LNCAP (cell line): ENCODE results near the gene DBN1.

Experiments used
- TF ChIP-seq, protein P1 (sequence below): fragments of 450-650 bp; IDR thresholded peaks from 2 replicates; pipeline ENCODE4 v1.5.1; 2017; ENCODE audit warnings: mild to moderate bottlenecking

DBN1 gene

DNA sequence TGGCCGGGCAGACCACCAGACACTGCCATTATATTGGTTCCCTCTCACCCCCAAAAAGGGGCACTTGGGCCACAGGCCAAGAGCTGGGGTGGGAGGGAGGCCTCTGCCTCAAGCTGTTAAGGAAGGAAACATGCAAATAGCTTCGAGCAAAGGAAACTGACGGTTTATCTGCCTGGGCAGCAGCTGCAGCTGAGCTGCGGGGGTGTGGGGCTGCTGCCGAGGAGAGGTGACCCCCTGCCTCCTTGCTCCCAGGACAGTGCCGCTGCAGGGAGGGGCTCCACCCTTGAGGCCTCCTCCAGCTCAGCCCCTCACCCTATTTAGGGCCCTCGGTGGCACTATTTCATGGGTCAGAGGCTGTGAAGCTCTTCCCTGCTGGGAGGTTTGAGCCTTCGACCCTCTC lies 35.4 kb upstream of the DBN1 start:
- TF ChIP-seq, protein P1, sequence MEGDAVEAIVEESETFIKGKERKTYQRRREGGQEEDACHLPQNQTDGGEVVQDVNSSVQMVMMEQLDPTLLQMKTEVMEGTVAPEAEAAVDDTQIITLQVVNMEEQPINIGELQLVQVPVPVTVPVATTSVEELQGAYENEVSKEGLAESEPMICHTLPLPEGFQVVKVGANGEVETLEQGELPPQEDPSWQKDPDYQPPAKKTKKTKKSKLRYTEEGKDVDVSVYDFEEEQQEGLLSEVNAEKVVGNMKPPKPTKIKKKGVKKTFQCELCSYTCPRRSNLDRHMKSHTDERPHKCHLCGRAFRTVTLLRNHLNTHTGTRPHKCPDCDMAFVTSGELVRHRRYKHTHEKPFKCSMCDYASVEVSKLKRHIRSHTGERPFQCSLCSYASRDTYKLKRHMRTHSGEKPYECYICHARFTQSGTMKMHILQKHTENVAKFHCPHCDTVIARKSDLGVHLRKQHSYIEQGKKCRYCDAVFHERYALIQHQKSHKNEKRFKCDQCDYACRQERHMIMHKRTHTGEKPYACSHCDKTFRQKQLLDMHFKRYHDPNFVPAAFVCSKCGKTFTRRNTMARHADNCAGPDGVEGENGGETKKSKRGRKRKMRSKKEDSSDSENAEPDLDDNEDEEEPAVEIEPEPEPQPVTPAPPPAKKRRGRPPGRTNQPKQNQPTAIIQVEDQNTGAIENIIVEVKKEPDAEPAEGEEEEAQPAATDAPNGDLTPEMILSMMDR, result no peak

DNA sequence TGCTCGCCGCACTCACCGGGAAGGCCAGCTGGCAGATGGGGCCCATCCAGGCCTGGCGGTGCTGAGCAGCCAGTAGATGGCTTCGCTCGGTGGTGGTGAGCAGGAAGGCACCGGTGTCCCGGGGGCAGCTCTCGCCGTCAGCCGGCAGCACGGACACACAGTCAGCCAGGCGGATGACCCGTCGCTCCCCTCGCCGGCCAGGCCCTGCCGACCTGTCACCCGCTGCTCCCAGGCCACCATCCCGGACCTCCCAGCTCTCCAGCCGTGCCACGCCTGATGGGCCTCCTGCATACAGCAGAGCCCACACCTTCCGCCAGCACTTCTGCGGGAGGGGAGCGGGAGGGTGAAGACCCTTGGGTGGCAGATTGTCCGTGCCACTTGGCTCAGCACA lies 34.8 kb upstream of the DBN1 start:
- TF ChIP-seq, protein P1, result no peak

DNA sequence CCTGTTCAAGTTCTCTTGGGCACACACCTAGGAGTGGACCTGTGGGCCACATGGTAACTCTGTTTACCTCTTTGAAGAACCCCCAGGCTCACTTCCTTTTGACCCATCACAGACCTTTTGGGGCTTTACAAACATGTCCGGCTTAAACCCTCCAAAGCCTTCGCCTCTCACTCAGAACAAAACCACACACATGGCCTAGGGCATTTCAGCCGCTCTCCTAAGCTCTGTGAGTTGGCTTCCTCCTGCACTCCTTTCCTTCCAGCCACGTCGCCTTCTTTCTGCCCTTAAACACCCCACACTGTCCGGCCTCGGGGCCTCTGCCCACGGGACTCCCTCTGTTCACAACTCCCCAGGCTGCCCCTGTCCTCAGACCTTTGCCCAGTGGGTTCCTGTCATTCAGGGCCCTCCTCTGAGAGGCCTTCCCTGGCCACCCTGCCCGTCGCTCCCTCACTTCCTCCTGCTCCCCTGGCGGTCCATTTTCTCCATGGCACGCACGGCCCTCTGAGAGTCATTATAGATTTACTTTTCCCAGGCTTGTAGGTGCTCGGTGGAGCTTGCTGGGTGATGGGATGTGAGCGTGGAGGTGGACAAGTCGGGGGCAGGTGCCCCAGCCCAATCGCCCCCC lies 34.3 kb upstream of the DBN1 start:
- TF ChIP-seq, protein P1, result no peak

DNA sequence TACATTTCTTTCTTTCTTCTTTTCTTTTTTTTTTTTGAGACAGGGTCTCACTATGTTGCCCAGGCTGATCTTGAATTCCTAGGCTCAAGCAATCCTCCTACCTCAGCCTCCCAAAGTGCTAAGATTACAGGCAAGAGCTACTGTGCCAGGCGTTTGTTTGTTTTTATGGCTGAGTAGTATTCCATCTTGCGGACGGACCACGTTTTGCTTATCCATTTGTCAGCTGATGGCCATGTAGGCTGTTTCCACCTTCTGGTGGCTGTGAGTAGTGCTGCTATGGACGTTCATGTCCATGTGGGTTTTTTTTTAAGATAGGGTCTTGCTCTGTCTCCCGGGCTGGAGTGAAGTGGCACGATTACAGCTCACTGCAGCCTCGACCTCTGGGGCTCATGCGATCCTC lies 33.7 kb upstream of the DBN1 start:
- TF ChIP-seq, protein P1, result no peak

DNA sequence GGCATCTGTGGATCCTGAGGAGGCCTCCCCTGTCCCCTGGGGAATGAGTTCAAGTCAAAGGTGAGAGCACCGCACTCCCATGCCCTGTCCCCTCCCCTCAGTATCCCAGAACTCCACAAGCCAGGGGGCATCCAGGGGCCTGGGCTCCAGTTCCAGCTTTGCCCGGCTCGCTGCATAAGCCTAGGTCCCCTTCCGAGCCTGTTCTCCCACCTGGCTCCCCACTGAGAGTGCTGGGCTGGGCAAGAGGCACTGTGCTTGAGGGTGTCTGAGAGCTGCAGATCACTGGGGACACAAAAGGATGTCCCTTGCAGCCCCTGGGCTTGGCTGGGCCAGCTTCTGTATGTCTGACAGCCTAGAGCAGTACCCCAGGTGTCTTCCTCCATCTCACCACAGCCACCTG lies 31.6 kb upstream of the DBN1 start:
- TF ChIP-seq, protein P1, result no peak

DNA sequence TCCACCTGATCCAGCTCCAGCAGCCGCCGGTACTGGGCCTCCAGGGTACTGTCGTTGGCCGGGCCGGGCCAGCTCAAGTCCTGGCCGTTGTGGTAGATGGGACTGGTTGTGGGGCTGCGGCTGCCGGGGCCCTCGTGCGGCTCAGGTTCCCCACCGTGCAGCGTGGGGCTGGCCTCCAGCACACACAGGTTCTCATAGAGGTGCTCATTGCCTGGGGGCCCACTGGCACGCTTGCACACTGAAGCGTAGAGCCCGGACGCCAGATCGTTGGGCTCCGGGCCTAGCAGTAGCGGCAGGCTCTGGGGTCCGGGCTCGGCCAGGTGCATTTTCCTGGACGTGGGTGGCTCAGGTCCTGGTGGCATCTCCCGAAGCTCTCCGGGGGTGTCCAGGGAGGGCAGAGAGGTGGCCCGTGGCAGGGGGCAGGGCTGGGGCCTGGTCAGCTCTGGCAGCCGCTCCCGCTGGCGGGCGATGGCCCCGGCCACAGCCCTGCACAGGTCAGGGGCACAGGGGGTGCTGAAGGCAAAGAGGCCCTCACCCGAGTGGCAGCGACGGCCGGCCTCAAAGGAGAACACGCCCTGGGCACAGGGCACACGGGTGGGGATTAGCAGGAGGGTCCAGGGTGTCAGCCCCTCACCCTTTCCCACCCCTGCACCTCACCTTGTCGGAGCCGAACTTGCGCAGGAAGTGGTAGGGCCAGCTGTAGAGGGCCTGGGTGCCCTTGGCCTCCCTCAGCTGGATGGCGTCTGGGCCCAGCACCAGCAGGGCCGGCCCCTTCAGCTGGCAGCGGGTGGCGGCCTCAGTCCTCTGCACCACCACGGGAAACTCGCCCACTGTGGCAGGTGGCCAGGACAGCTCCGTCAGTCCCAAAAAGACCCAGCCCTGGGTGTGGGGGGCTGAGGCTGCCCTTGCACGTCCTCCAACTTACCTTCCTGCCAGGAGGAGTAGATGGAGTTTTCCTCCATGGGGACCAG lies 30.9 kb upstream of the DBN1 start:
- TF ChIP-seq, protein P1, result no peak

DNA sequence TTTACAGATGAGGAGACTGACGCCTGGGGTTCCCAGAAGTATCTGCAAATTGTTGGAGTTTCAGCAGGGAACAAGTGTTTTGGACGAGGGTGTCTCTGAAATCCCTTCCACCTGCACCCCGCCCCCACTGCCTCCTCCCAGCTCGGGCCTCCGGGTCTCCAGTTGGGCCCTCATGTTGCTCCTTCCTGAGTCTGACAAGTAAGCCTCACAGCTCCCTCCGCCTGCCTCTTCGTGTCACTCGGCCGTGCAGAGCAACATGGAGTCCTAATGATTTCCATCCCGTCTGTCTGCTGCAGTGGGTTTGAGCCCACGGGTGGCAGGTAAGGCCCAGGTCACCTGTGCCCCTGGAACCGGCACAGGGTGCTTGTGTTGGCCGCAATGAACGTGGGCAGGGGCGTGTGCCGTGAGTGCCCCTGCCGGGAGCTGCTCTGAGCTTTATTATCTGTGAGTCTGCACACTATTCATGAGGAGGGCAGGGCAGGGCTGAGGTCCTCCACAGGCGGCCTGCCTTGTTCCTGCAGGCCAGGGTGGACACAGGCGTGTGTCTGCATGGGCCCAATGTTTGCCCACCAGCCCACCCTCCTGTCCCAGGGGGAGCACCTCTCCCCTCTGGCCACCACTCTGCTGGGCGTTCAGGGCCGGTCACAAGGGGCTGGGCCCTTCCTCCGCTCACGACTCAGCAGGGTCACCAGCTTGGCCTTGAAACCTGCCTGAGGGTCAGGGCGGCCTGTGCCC lies 30.1 kb upstream of the DBN1 start:
- TF ChIP-seq, protein P1, result no peak
